LNCaP clone FGC (cell line): ENCODE data around the gene TUBGCP4.

Source experiments
- DNase-seq: peaks from one replicate; pipeline ENCODE4 v3.0.0-alpha.2; 2011; ENCODE audit warnings: low read depth
- H3K4me3 ChIP-seq: 2 replicates; pipeline ENCODE4 v1.5.1; 2011; ENCODE audit warnings: mild to moderate bottlenecking, low read depth, low read length, control low read depth
- CTCF ChIP-seq: IDR thresholded peaks from 2 replicates; pipeline ENCODE4 v1.5.1; 2012; ENCODE audit warnings: mild to moderate bottlenecking; ENCODE audit not compliant: control insufficient read depth, insufficient read depth; ENCODE audit errors: extremely low read depth

TUBGCP4 gene

GRCh38 chr15:43420876-43421275 is 50.0 kb downstream of the TUBGCP4 start:
- no peak for TF ChIP-seq CTCF
- no peak for DNase-seq
- H3K4me3 ChIP-seq, result no peak overlapping the region

GRCh38 chr15:43423793-43424192 is 52.9 kb downstream of the TUBGCP4 start:
- no peak for DNase-seq
- no peak for TF ChIP-seq CTCF
- no peak overlapping the region for H3K4me3 ChIP-seq

GRCh38 chr15:43429687-43430086 is 58.8 kb downstream of the TUBGCP4 start:
- H3K4me3 ChIP-seq, result no peak overlapping the region
- no peak for TF ChIP-seq CTCF
- DNase-seq, result no peak

GRCh38 chr15:43433165-43433564 is 62.3 kb downstream of the TUBGCP4 start:
- no peak for TF ChIP-seq CTCF
- no peak overlapping the region for H3K4me3 ChIP-seq
- DNase-seq, result no peak

- DNase-seq, result no peak
- no peak for TF ChIP-seq CTCF
- no peak overlapping the region for H3K4me3 ChIP-seq
Observed at GRCh38 chr15:43433661-43434303, 62.9 kb downstream of the TUBGCP4 start.

GRCh38 chr15:43434446-43434845 is 63.5 kb downstream of the TUBGCP4 start:
- H3K4me3 ChIP-seq, result no peak overlapping the region
- DNase-seq, result no peak
- TF ChIP-seq CTCF, result no peak

- H3K4me3 ChIP-seq, result no peak overlapping the region
- TF ChIP-seq CTCF, result no peak
- no peak for DNase-seq
Observed at GRCh38 chr15:43436395-43436794, 65.5 kb downstream of the TUBGCP4 start.
